ENCODE data around the gene NETO1.

GRCh38 chr18:72811047-72811446, 56.7 kb downstream of the NETO1 start:
- TF ChIP-seq CTCF (IDR thresholded peaks at IDR 0.05) (no peak), POLR2A (IDR thresholded peaks at IDR 0.05) (no peak)
